Colonic mucosa (tissue), 4 donors: ENCODE measurements around the gene MPRIP. TPM values are rescaled to one million over a fixed set of nuclear protein-coding genes. Genes with fewer than 3 reads are reported as not detected.

ENCODE experiments used
- DNase-seq: peaks from one replicate; pipeline ENCODE4 v3.0.0-alpha.2; 2020
- H3K27ac ChIP-seq: fragments of 200-600 bp; one replicate; pipeline ENCODE4 v1.8.0; 2021
- H3K27me3 ChIP-seq: fragments of 200-600 bp; one replicate; pipeline ENCODE4 v1.8.0; 2021
- H3K36me3 ChIP-seq: fragments of 200-600 bp; one replicate; pipeline ENCODE4 v1.8.0; 2021
- H3K4me1 ChIP-seq: fragments of 200-600 bp; one replicate; pipeline ENCODE4 v1.8.0; 2021; ENCODE audit warnings: mild to moderate bottlenecking
- H3K4me3 ChIP-seq: fragments of 200-600 bp; one replicate; pipeline ENCODE4 v1.8.0; 2021
- H3K9ac ChIP-seq, 2 donors: one replicate each; pipeline ENCODE4 v1.7.0; 2013; ENCODE audit warnings: control low read depth in 2 of 2, low read depth in 2 of 2, low read length in 2 of 2
- H3K9me3 ChIP-seq: fragments of 200-600 bp; one replicate; pipeline ENCODE4 v1.8.0; 2021
- intact Hi-C: fragments of 100-400 bp; cut with DNase I; formaldehyde crosslinking; loops from one replicate; pipeline ENCODE4 v1.14.1; 2022
- total RNA-seq, 2 donors: library from RNA; stranded (reverse); fragmentation: NEBNext Ultra II Directional in 1 of 2; extraction: Animal tissue kit (Norgen Biotek cat#: 25700) in 1 of 2; gene quantifications; one replicate each; pipeline ENCODE4 v1.2.1, GENCODE V29; 2021
- TF ChIP-seq, protein P1 (sequence below): fragments of 200-600 bp; IDR thresholded peaks from one replicate; pipeline ENCODE4 v1.8.0; 2022; ENCODE audit warnings: antibody characterized with exemption, mild to moderate bottlenecking
- donor health status: healthy.
- donor health status: DM: no; HTN: no; CAD: no.
- donor health status: DM: no; HTN: no; CAD: no.

The MPRIP gene
- total RNA-seq, 2 donors from 2014 or later, result 146 to 211 TPM

- Histone ChIP-seq H3K9me3 (no peaks in the 10 kb centered on the region), H3K9ac (peak overlapping the region in 1 of 2 donors; percentile 4), H3K4me1 (peaks cover 24% of the 10 kb centered on the region), H3K36me3 (no peaks in the 10 kb centered on the region), H3K27me3 (no peaks in the 10 kb centered on the region), H3K4me3 (no peak overlapping the region), H3K27ac (no peak overlapping the region)
- TF ChIP-seq, protein P1, sequence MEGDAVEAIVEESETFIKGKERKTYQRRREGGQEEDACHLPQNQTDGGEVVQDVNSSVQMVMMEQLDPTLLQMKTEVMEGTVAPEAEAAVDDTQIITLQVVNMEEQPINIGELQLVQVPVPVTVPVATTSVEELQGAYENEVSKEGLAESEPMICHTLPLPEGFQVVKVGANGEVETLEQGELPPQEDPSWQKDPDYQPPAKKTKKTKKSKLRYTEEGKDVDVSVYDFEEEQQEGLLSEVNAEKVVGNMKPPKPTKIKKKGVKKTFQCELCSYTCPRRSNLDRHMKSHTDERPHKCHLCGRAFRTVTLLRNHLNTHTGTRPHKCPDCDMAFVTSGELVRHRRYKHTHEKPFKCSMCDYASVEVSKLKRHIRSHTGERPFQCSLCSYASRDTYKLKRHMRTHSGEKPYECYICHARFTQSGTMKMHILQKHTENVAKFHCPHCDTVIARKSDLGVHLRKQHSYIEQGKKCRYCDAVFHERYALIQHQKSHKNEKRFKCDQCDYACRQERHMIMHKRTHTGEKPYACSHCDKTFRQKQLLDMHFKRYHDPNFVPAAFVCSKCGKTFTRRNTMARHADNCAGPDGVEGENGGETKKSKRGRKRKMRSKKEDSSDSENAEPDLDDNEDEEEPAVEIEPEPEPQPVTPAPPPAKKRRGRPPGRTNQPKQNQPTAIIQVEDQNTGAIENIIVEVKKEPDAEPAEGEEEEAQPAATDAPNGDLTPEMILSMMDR, result no peak
- intact Hi-C loops, result no loop called here
- no peak for DNase-seq
Measured at GRCh38 chr17:17104494-17104893, 62.2 kb downstream of the MPRIP start.

DNA sequence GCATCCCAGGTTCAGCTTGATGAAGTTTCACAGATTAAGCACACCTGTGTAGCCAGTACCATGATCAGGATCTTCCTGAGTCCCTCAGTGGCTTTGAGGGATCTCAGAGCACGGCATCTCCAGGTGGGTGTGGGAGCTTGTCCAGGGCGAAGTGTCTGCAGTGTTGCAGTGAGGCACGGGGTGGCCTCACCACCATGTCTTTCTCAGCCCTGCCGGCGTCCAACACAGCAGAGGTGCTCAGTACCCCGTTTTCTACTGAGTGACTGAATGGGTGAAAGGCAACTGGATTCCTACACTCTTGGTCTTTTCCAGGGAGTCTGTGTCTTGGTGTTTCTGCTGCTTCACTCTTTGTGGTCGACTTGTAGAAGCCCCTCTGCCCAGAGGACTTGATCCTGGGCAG, 63.7 kb downstream of the MPRIP start:
- Histone ChIP-seq H3K9ac (no peak overlapping the region), H3K36me3 (no peaks in the 10 kb centered on the region), H3K27me3 (no peaks in the 10 kb centered on the region), H3K4me3 (no peak overlapping the region), H3K27ac (no peak overlapping the region), H3K4me1 (peaks cover 37% of the 10 kb centered on the region), H3K9me3 (no peaks in the 10 kb centered on the region)
- no peak for DNase-seq
- TF ChIP-seq, protein P1, result no peak
- intact Hi-C loops, result no loop called here

DNA sequence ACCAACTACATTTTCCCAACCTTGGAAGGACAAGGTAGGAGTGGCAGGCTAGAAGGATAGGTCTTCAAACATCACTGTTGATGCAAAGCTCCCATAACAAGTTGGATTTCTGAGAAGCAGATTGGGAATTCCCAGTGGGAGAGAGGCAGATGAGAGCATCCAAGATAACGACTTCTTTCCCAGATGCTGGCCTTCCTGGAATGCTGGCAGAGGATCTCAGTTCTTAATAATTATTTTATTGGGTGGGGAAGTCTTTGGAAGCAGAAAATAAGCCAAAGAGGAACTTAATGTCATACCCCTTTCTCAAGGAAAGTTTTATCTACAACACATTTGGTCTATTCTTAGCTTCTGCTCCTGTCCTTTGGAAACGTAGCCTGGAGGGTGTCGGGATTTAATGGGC, 64.5 kb downstream of the MPRIP start:
- TF ChIP-seq, protein P1, result no peak
- no peak for DNase-seq
- intact Hi-C loops, result no loop called here
- Histone ChIP-seq H3K27ac (peak overlapping the region; percentile 82), H3K27me3 (no peaks in the 10 kb centered on the region), H3K36me3 (no peaks in the 10 kb centered on the region), H3K4me1 (peaks cover 37% of the 10 kb centered on the region), H3K4me3 (no peak overlapping the region), H3K9me3 (no peaks in the 10 kb centered on the region), H3K9ac (no peak overlapping the region)

DNA sequence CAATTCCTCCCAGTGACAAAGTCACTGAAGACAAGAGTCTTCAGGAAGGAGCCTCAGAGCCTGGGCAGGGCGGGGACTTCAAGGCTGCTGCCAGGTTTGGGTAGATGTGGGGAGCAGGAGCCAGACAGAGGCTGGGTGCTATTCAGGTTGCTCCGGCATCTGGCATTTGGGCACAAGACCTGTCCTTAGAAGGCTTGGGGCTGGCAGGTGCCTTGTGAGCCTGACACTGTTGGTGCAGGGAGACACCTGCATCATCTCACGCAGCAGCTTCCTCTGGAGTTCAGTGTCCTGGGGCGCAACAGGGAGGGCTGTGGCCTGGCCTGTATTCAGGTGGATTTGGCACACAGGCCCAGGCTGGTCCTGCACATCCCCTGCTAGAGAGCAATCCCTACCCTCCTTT, 65.0 kb downstream of the MPRIP start:
- no peak for DNase-seq
- no peaks in the 10 kb centered on the region for H3K36me3 ChIP-seq
- no peaks in the 10 kb centered on the region for H3K9me3 ChIP-seq
- intact Hi-C loops, result no loop called here
- H3K4me1 ChIP-seq, result peaks cover 37% of the 10 kb centered on the region
- peak overlapping the region; percentile 82 for H3K27ac ChIP-seq
- TF ChIP-seq, protein P1, result no peak
- peak overlapping the region in 1 of 2 donors; percentile 81 for H3K9ac ChIP-seq
- no peak overlapping the region for H3K4me3 ChIP-seq
- no peaks in the 10 kb centered on the region for H3K27me3 ChIP-seq

- H3K27ac ChIP-seq, result peak overlapping the region; percentile 82
- no peaks in the 10 kb centered on the region for H3K9me3 ChIP-seq
- DNase-seq, result no peak
- H3K9ac ChIP-seq, result peak overlapping the region in 1 of 2 donors; percentile 81
- H3K27me3 ChIP-seq, result no peaks in the 10 kb centered on the region
- intact Hi-C loops, result no loop called here
- peaks cover 37% of the 10 kb centered on the region for H3K4me1 ChIP-seq
- TF ChIP-seq, protein P1, result no peak
- no peaks in the 10 kb centered on the region for H3K36me3 ChIP-seq
- H3K4me3 ChIP-seq, result no peak overlapping the region
Measured at GRCh38 chr17:17107891-17108431, 65.7 kb downstream of the MPRIP start.
